Activated naive CD8-positive, alpha-beta T cell treated with anti-CD3 and anti-CD28 coated beads, Interleukin-2, amount 10 ng/mL, durations not matched to agents 7 days and 5 days (primary cell): ENCODE measurements around the gene MAP4K4. TPM values are rescaled to one million over a fixed set of nuclear protein-coding genes. Genes with fewer than 3 reads are reported as not detected.

ENCODE experiments used
- ATAC-seq: fragments of 150-1000 bp; cut with Tn5 transposase; one replicate; pipeline ENCODE4 v1.10.0; 2021; ENCODE audit warnings: low read depth, moderate library complexity
- POLR2A ChIA-PET: fragments of 350-600 bp; sonication (Branson Sonifier 250); formaldehyde crosslinking; loops from one replicate; lab custom pipeline; 2021; ENCODE audit warnings: antibody characterized with exemption; lab: Charles Lee
- DNase-seq: peaks from one replicate; pipeline ENCODE4 v3.0.0; 2021
- H3K27ac Mint-ChIP-seq: one replicate; pipeline ENCODE4 v1.8.0; 2022; ENCODE audit warnings: mild to moderate bottlenecking, mixed read lengths
- H3K27me3 Mint-ChIP-seq: one replicate; pipeline ENCODE4 v1.8.0; 2022; ENCODE audit warnings: mild to moderate bottlenecking, moderate library complexity, mixed read lengths
- H3K36me3 Mint-ChIP-seq: one replicate; pipeline ENCODE4 v1.8.0; 2021; ENCODE audit warnings: mild to moderate bottlenecking, mixed read lengths
- H3K4me1 Mint-ChIP-seq: one replicate; pipeline ENCODE4 v1.8.0; 2021; ENCODE audit warnings: mixed read lengths
- H3K4me3 Mint-ChIP-seq: one replicate; pipeline ENCODE4 v1.8.0; 2022; ENCODE audit warnings: mild to moderate bottlenecking, moderate library complexity, mixed read lengths
- H3K9me3 Mint-ChIP-seq: one replicate; pipeline ENCODE4 v1.8.0; 2021; ENCODE audit warnings: mixed read lengths
- total RNA-seq, 2 experiments: library from RNA; stranded (reverse); gene quantifications; one replicate each; pipeline ENCODE4 v1.2.3, GENCODE V29; 2021

The MAP4K4 gene
- total RNA-seq, 2 experiments from 2014 or later: 79.8 to 84.5 TPM

- H3K4me1 Mint-ChIP-seq: peaks cover 5% of the 10 kb centered on the region
- no peak for DNase-seq
- ATAC-seq: no peak
- H3K4me3 Mint-ChIP-seq: no peak overlapping the region
- no peaks in the 10 kb centered on the region for H3K27me3 Mint-ChIP-seq
- no peaks in the 10 kb centered on the region for H3K9me3 Mint-ChIP-seq
- peaks cover 24% of the 10 kb centered on the region for H3K36me3 Mint-ChIP-seq
- H3K27ac Mint-ChIP-seq: no peak overlapping the region
- POLR2A ChIA-PET: no interaction called here
Measured at GRCh38 chr2:101870444-101870843, 172.9 kb downstream of the MAP4K4 start.

GRCh38 chr2:101871480-101871879 lies 174.0 kb downstream of the MAP4K4 start:
- ATAC-seq: no peak
- H3K9me3 Mint-ChIP-seq: no peaks in the 10 kb centered on the region
- DNase-seq: no peak
- POLR2A ChIA-PET: no interaction called here
- peaks cover 25% of the 10 kb centered on the region for H3K36me3 Mint-ChIP-seq
- H3K27ac Mint-ChIP-seq: no peak overlapping the region
- H3K27me3 Mint-ChIP-seq: no peaks in the 10 kb centered on the region
- peaks cover 5% of the 10 kb centered on the region for H3K4me1 Mint-ChIP-seq
- H3K4me3 Mint-ChIP-seq: no peak overlapping the region

GRCh38 chr2:101872480-101872879 lies 175.0 kb downstream of the MAP4K4 start:
- H3K4me3 Mint-ChIP-seq: no peak overlapping the region
- DNase-seq (no peak), ATAC-seq (no peak)
- peaks cover 29% of the 10 kb centered on the region for H3K36me3 Mint-ChIP-seq
- POLR2A ChIA-PET: interaction anchor here (0.8 kb wide), 1 partner anchor 11 kb away, joined by 3 read pairs; no protein-coding TSS in a partner anchor
- H3K9me3 Mint-ChIP-seq: no peaks in the 10 kb centered on the region
- no peaks in the 10 kb centered on the region for H3K27me3 Mint-ChIP-seq
- H3K27ac Mint-ChIP-seq: peak overlapping the region; percentile 15
- peaks cover 5% of the 10 kb centered on the region for H3K4me1 Mint-ChIP-seq

GRCh38 chr2:101873543-101873942 lies 176.0 kb downstream of the MAP4K4 start:
- H3K4me3 Mint-ChIP-seq: no peak overlapping the region
- no peak overlapping the region for H3K27ac Mint-ChIP-seq
- H3K9me3 Mint-ChIP-seq: no peaks in the 10 kb centered on the region
- ATAC-seq (no peak), DNase-seq (no peak)
- peaks cover 25% of the 10 kb centered on the region for H3K36me3 Mint-ChIP-seq
- no peaks in the 10 kb centered on the region for H3K27me3 Mint-ChIP-seq
- peaks cover 5% of the 10 kb centered on the region for H3K4me1 Mint-ChIP-seq
- POLR2A ChIA-PET: no interaction called here

GRCh38 chr2:101874069-101874468 lies 176.6 kb downstream of the MAP4K4 start:
- DNase-seq: no peak
- no peaks in the 10 kb centered on the region for H3K27me3 Mint-ChIP-seq
- H3K4me1 Mint-ChIP-seq: peaks cover 5% of the 10 kb centered on the region
- peaks cover 25% of the 10 kb centered on the region for H3K36me3 Mint-ChIP-seq
- no peaks in the 10 kb centered on the region for H3K9me3 Mint-ChIP-seq
- ATAC-seq: no peak
- no peak overlapping the region for H3K4me3 Mint-ChIP-seq
- no peak overlapping the region for H3K27ac Mint-ChIP-seq
- POLR2A ChIA-PET: no interaction called here

GRCh38 chr2:101879466-101879865 lies 182.0 kb downstream of the MAP4K4 start:
- Mint-ChIP-seq H3K4me1 (peaks cover 4% of the 10 kb centered on the region), H3K36me3 (peaks cover 27% of the 10 kb centered on the region)

GRCh38 chr2:101881131-101881530 lies 183.6 kb downstream of the MAP4K4 start:
- DNase-seq (no peak), ATAC-seq (no peak)
- POLR2A ChIA-PET: no interaction called here
- Mint-ChIP-seq H3K36me3 (peaks cover 31% of the 10 kb centered on the region), H3K4me3 (no peak overlapping the region), H3K9me3 (no peaks in the 10 kb centered on the region), H3K27ac (no peak overlapping the region), H3K4me1 (peaks cover 4% of the 10 kb centered on the region), H3K27me3 (no peaks in the 10 kb centered on the region)

More at GRCh38 chr2:101879466-101879865, 182.0 kb downstream of the MAP4K4 start:
- H3K27ac Mint-ChIP-seq: no peak overlapping the region
- H3K27me3 Mint-ChIP-seq: no peaks in the 10 kb centered on the region
- no peak overlapping the region for H3K4me3 Mint-ChIP-seq
- POLR2A ChIA-PET: no interaction called here
- DNase-seq (no peak), ATAC-seq (no peak)
- no peaks in the 10 kb centered on the region for H3K9me3 Mint-ChIP-seq

GRCh38 chr2:101882769-101883307 lies 185.3 kb downstream of the MAP4K4 start:
- Mint-ChIP-seq H3K27me3 (no peaks in the 10 kb centered on the region), H3K4me1 (peaks cover 4% of the 10 kb centered on the region), H3K36me3 (peaks cover 37% of the 10 kb centered on the region), H3K27ac (no peak overlapping the region), H3K4me3 (no peak overlapping the region), H3K9me3 (no peaks in the 10 kb centered on the region)
- ATAC-seq: no peak
- POLR2A ChIA-PET: no interaction called here
- DNase-seq: no peak

GRCh38 chr2:101883860-101884259 lies 186.4 kb downstream of the MAP4K4 start:
- no peaks in the 10 kb centered on the region for H3K9me3 Mint-ChIP-seq
- peaks cover 41% of the 10 kb centered on the region for H3K36me3 Mint-ChIP-seq
- no peaks in the 10 kb centered on the region for H3K27me3 Mint-ChIP-seq
- no peak overlapping the region for H3K27ac Mint-ChIP-seq
- POLR2A ChIA-PET: interaction anchor here (0.6 kb wide), 1 partner anchor 12 kb away, joined by 3 read pairs; no protein-coding TSS in a partner anchor
- peaks cover 4% of the 10 kb centered on the region for H3K4me1 Mint-ChIP-seq
- DNase-seq: no peak
- no peak overlapping the region for H3K4me3 Mint-ChIP-seq
- ATAC-seq: no peak

GRCh38 chr2:101884423-101884822 lies 186.9 kb downstream of the MAP4K4 start:
- peaks cover 40% of the 10 kb centered on the region for H3K36me3 Mint-ChIP-seq
- H3K9me3 Mint-ChIP-seq: no peaks in the 10 kb centered on the region
- no peaks in the 10 kb centered on the region for H3K27me3 Mint-ChIP-seq
- DNase-seq (no peak), ATAC-seq (no peak)
- POLR2A ChIA-PET: no interaction called here
- H3K4me3 Mint-ChIP-seq: no peak overlapping the region
- H3K4me1 Mint-ChIP-seq: peaks cover 4% of the 10 kb centered on the region
- H3K27ac Mint-ChIP-seq: no peak overlapping the region

- Mint-ChIP-seq H3K4me1 (peaks cover 2% of the 10 kb centered on the region), H3K36me3 (peaks cover 48% of the 10 kb centered on the region), H3K27me3 (no peaks in the 10 kb centered on the region), H3K9me3 (no peaks in the 10 kb centered on the region), H3K27ac (no peak overlapping the region), H3K4me3 (no peak overlapping the region)
- POLR2A ChIA-PET: no interaction called here
- ATAC-seq: no peak
- DNase-seq: no peak
Measured at GRCh38 chr2:101887328-101887727, 189.8 kb downstream of the MAP4K4 start.

- Mint-ChIP-seq H3K36me3 (peaks cover 60% of the 10 kb centered on the region), H3K4me3 (no peak overlapping the region), H3K4me1 (no peaks in the 10 kb centered on the region), H3K27ac (no peak overlapping the region), H3K9me3 (no peaks in the 10 kb centered on the region), H3K27me3 (no peaks in the 10 kb centered on the region)
- ATAC-seq (no peak), DNase-seq (no peak)
- POLR2A ChIA-PET: no interaction called here
Measured at GRCh38 chr2:101889460-101890098, 192.1 kb downstream of the MAP4K4 start.

- Mint-ChIP-seq H3K9me3 (no peaks in the 10 kb centered on the region), H3K27ac (no peak overlapping the region)
- POLR2A ChIA-PET: no interaction called here
Measured at GRCh38 chr2:101892377-101892776, 194.9 kb downstream of the MAP4K4 start.

GRCh38 chr2:101893681-101894381 lies 196.3 kb downstream of the MAP4K4 start:
- DNase-seq: no peak
- no peaks in the 10 kb centered on the region for H3K27me3 Mint-ChIP-seq
- H3K4me3 Mint-ChIP-seq: no peak overlapping the region
- no peak overlapping the region for H3K27ac Mint-ChIP-seq
- H3K4me1 Mint-ChIP-seq: no peaks in the 10 kb centered on the region
- peaks cover 50% of the 10 kb centered on the region for H3K36me3 Mint-ChIP-seq
- no peaks in the 10 kb centered on the region for H3K9me3 Mint-ChIP-seq
- POLR2A ChIA-PET: no interaction called here
- ATAC-seq: no peak

More at GRCh38 chr2:101892377-101892776, 194.9 kb downstream of the MAP4K4 start:
- no peak for DNase-seq
- Mint-ChIP-seq H3K4me1 (no peaks in the 10 kb centered on the region), H3K4me3 (no peak overlapping the region), H3K27me3 (no peaks in the 10 kb centered on the region), H3K36me3 (peaks cover 60% of the 10 kb centered on the region)
- ATAC-seq: no peak
